ACC112 (cell line): Measurements from ENCODE around the gene GAS6.

Source experiments
- H2AFZ ChIP-seq: fragments of 200-600 bp; sonication (generic); one replicate; pipeline ENCODE4 v1.6.0; 2017; ENCODE audit warnings: antibody characterized with exemption, low read length; ENCODE audit not compliant: unreplicated experiment
- H3K27ac ChIP-seq: fragments of 200-600 bp; sonication (generic); 2 replicates; pipeline ENCODE4 v1.5.1; 2014; ENCODE audit warnings: low read depth, mild to moderate bottlenecking, antibody characterized with exemption, low read length, moderate library complexity
- H3K27me3 ChIP-seq: fragments of 200-600 bp; sonication (generic); 2 replicates; pipeline ENCODE4 v1.6.1; 2014; ENCODE audit warnings: mild to moderate bottlenecking, antibody characterized with exemption, low read length, moderate library complexity, mixed read lengths; ENCODE audit not compliant: insufficient read depth
- H3K36me3 ChIP-seq: fragments of 200-600 bp; sonication (generic); 2 replicates; pipeline ENCODE4 v1.6.1; 2016; ENCODE audit warnings: mild to moderate bottlenecking, antibody characterized with exemption, low read length, moderate library complexity, mixed read lengths; ENCODE audit not compliant: insufficient read depth
- H3K4me1 ChIP-seq: fragments of 200-600 bp; sonication (generic); one replicate; pipeline ENCODE4 v1.6.1; 2016; ENCODE audit warnings: low read length, mixed read lengths; ENCODE audit not compliant: insufficient read depth, unreplicated experiment, control insufficient read depth
- H3K4me3 ChIP-seq: fragments of 200-600 bp; sonication (generic); 2 replicates; pipeline ENCODE4 v1.5.1; 2014; ENCODE audit warnings: mild to moderate bottlenecking, low read depth, low read length
- H3K79me2 ChIP-seq: fragments of 200-600 bp; sonication (generic); one replicate; pipeline ENCODE4 v1.6.0; 2016; ENCODE audit warnings: low read length; ENCODE audit not compliant: control insufficient read depth, unreplicated experiment, insufficient read depth

GAS6 gene

GRCh38 chr13:113817860-113818691 is 45.8 kb downstream of the GAS6 start:
- H3K79me2 ChIP-seq = no peaks in the 10 kb centered on the region
- no peaks in the 10 kb centered on the region for H3K27me3 ChIP-seq
- no peaks in the 10 kb centered on the region for H3K36me3 ChIP-seq
- peaks cover 28% of the 10 kb centered on the region for H3K4me1 ChIP-seq
- no peak overlapping the region for H3K27ac ChIP-seq
- H2AFZ ChIP-seq = no peak overlapping the region
- H3K4me3 ChIP-seq = no peak overlapping the region

- H3K4me3 ChIP-seq = no peak overlapping the region
- H3K27ac ChIP-seq = no peak overlapping the region
- no peaks in the 10 kb centered on the region for H3K27me3 ChIP-seq
- no peak overlapping the region for H2AFZ ChIP-seq
- peaks cover 25% of the 10 kb centered on the region for H3K4me1 ChIP-seq
- no peaks in the 10 kb centered on the region for H3K36me3 ChIP-seq
- H3K79me2 ChIP-seq = no peaks in the 10 kb centered on the region
These were observed 46.7 kb downstream of the GAS6 start for GRCh38 chr13:113816946-113817859.

DNA sequence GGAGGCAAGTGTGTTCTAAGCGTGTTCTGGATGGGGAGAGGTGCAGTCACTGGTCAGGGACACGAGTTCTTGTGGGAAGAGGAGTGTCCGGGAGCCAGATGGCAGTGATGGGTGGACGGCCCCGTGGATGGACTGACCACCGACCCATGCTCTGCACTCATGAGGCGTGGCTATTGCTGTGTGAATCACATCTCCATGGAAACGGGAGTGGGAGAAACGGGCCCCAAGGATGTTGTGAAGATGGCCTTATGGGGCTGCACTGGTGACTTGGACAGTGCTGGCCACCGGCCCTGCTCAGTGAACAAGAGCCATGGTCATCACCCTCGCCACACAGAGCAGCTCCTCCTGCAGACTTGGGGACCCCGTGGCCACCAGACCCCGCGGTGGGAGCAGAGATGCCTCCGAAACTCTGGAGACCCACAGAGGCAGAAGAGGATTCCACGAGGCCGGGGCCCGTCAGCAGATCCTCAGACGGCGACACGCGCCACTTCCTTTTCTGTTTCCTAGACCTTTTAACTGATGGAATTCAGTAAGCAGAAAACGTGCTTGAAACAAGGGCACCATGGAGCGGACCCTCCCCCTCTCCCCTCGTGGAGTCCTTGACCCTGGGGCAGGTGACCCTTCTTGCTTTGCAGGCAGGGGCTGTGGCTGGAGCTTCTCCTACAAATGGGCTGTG is 47.5 kb downstream of the GAS6 start:
- Histone ChIP-seq H3K27ac (no peak overlapping the region), H3K4me1 (peaks cover 17% of the 10 kb centered on the region), H3K27me3 (no peaks in the 10 kb centered on the region), H2AFZ (no peak overlapping the region), H3K36me3 (no peaks in the 10 kb centered on the region), H3K4me3 (no peak overlapping the region), H3K79me2 (no peaks in the 10 kb centered on the region)

DNA sequence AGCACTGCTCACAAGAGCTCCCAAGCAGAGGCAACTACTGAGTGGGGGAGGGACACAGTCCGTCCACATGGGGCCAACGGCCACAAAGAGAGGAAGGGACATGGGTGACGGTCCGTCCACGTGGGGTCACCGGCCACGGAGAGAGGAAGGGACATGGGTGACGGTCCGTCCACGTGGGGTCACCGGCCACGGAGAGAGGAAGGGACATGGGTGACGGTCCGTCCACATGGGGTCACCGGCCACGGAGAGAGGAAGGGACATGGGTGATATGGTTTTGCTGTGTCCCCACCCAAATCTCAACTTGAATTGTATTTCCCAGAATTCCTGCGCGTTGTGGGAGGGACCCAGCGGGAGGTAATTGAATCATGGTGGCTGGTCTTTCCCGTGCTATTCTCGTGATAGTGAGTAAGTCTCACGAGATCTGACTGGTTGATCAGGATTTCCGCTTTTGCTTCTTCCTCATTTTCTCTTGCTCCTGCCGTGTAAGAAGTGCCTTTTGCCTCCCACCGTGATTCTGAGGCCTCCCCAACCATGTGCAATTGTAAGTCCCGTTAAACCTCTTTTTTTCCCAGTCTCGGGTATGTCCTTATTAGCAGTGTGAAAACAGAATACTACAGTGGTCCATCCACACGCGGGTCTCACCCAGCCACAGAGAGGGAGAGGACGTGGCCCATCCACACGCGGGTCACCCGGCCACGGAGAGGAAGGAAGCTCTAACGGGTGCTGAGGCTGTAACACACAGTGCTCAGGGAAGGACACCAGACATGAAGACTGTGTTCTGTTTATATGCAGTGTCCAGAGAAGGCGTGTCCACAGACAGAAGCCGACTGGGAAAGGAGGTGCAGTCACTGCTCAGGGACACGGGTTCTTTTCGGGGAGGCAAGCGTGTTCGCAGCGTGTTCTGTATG is 48.5 kb downstream of the GAS6 start:
- H3K4me3 ChIP-seq = no peak overlapping the region
- H3K27me3 ChIP-seq = no peaks in the 10 kb centered on the region
- no peak overlapping the region for H3K27ac ChIP-seq
- peaks cover 11% of the 10 kb centered on the region for H3K4me1 ChIP-seq
- no peak overlapping the region for H2AFZ ChIP-seq
- H3K79me2 ChIP-seq = no peaks in the 10 kb centered on the region
- no peaks in the 10 kb centered on the region for H3K36me3 ChIP-seq

DNA sequence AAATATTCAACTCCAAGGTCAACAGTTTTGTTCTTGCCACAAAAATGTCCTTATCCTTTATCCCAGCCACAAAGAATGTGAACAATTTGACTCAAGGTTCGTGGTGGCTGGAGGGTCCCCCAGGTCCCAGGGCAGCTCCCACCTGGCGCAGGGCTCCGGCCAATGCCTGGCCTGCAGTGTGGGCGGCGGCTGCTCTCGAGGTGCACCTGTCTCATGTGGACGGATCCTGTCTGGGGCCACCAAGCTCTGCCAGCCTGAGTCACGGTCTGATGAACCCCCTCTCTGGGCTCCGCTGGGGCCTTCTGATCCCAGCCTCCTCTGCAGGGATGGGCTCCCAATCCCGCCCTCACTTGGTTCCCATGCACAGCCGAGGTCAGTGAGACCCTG is 49.4 kb downstream of the GAS6 start:
- Histone ChIP-seq H3K27me3 (no peaks in the 10 kb centered on the region), H3K4me3 (no peak overlapping the region), H3K36me3 (no peaks in the 10 kb centered on the region), H3K27ac (no peak overlapping the region), H2AFZ (no peak overlapping the region), H3K4me1 (peaks cover 6% of the 10 kb centered on the region), H3K79me2 (no peaks in the 10 kb centered on the region)

GRCh38 chr13:113813749-113814434 is 50.0 kb downstream of the GAS6 start:
- Histone ChIP-seq H3K79me2 (no peaks in the 10 kb centered on the region), H3K4me3 (no peak overlapping the region), H3K27me3 (no peaks in the 10 kb centered on the region), H3K27ac (no peak overlapping the region), H3K36me3 (no peaks in the 10 kb centered on the region), H2AFZ (no peak overlapping the region), H3K4me1 (peaks cover 6% of the 10 kb centered on the region)

GRCh38 chr13:113813070-113813748 is 50.7 kb downstream of the GAS6 start:
- Histone ChIP-seq H3K4me3 (no peak overlapping the region), H3K79me2 (no peaks in the 10 kb centered on the region), H3K27me3 (no peaks in the 10 kb centered on the region), H3K4me1 (peaks cover 6% of the 10 kb centered on the region), H2AFZ (no peak overlapping the region), H3K36me3 (no peaks in the 10 kb centered on the region), H3K27ac (no peak overlapping the region)

DNA sequence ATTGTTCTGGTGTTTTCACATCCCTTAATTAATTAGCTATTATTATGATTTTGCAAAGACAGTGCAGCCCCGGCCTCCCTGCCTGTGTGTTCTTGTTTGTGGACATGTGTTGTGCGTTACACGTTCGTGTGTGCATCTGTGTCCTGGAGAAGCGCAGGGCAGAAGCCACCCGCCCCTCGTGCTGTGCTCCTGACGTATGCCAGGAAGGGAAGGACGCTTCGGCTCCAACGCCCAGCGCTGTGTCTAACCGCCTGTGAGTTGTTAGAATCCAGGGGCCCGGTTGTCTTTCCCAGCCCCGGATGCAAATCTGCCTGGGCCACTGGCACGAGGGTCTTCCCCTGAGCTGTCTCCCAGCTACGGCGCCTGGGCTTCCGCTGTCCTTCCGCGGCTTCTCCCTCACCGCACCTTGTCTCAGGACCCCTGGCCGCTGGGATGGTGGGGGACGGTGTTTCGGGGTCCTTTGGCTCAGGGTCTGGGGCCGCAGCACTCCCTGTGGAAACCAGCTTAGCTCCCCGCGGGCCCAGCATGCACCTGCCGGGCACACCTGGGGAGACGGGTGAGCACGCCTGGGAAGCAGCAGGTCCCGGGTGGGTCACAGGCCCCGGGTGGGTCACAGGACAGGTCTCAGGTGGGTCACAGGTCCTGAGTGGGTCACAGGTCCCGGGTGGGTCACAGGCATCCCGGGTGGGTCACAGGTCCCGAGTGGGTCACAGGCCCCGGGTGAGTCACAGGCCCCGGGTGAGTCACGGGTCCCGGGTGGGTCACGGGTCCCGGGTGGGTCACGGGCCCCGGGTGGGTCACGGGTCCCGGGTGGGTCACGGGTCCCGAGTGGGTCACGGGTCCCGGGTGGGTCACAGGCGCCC is 51.5 kb downstream of the GAS6 start:
- H3K4me3 ChIP-seq = no peak overlapping the region
- H3K27ac ChIP-seq = no peak overlapping the region
- no peaks in the 10 kb centered on the region for H3K79me2 ChIP-seq
- H3K4me1 ChIP-seq = peaks cover 6% of the 10 kb centered on the region
- no peak overlapping the region for H2AFZ ChIP-seq
- H3K27me3 ChIP-seq = no peaks in the 10 kb centered on the region
- no peaks in the 10 kb centered on the region for H3K36me3 ChIP-seq
